Upper lobe of left lung (tissue), 6 donors: Measurements from ENCODE around the gene CCNA2. TPM values are rescaled to one million over a fixed set of nuclear protein-coding genes. Genes with fewer than 3 reads are reported as not detected.

Experiments
- ATAC-seq, 2 donors: fragments of 200-7000 bp; cut with Tn5 transposase; one replicate each; pipeline ENCODE4 v1.9.1; 2022; ENCODE audit warnings: mild to moderate bottlenecking in 2 of 2, moderate library complexity in 2 of 2; ENCODE audit not compliant: low FRiP score in 2 of 2
- DNase-seq, 2 donors: peaks; one replicate each; pipeline ENCODE4 v3.0.0-alpha.2; 2019 to 2020
- H3K27ac ChIP-seq, 4 donors: fragments of 200-600 bp; sonication (generic); one replicate each; pipeline ENCODE4 v1.5.1; 2016 to 2019
- H3K27me3 ChIP-seq, 4 donors: fragments of 200-600 bp; sonication (generic); one replicate each; pipeline ENCODE4 v1.5.1; 2017 to 2019
- H3K36me3 ChIP-seq, 4 donors: fragments of 200-600 bp; sonication (generic); one replicate each; pipeline ENCODE4 v1.5.1; 2016 to 2019
- H3K4me1 ChIP-seq, 4 donors: fragments of 200-600 bp; sonication (generic); one replicate each; pipeline ENCODE4 v1.5.1; 2018 to 2019
- H3K4me3 ChIP-seq, 4 donors: fragments of 200-600 bp; sonication (generic); one replicate each; pipeline ENCODE4 v1.5.1; 2017 to 2019; ENCODE audit warnings: mild to moderate bottlenecking in 2 of 4, moderate library complexity in 1 of 4
- H3K9me3 ChIP-seq, 4 donors: fragments of 200-600 bp; sonication (generic); one replicate each; pipeline ENCODE4 v1.5.1; 2018 to 2019
- CTCF ChIP-seq, 6 experiments: fragments of 450-650 bp in 4 of 6; fragments of 200-600 bp in 2 of 6; sonication (generic) in 2 of 6; IDR thresholded peaks; one replicate each; pipeline ENCODE4 v1.5.1; 2016 to 2019; ENCODE audit warnings: antibody characterized with exemption in 6 of 6
- EP300 ChIP-seq, 4 donors: sonication (generic); formaldehyde crosslinking; IDR thresholded peaks; one replicate each; pipeline ENCODE4 v1.5.1; 2017; ENCODE audit warnings: antibody characterized with exemption in 4 of 4, control low read depth in 2 of 4
- POLR2A ChIP-seq, 4 donors: fragments of 450-650 bp; IDR thresholded peaks; one replicate each; pipeline ENCODE4 v1.5.1; 2016 to 2017; ENCODE audit warnings: antibody characterized with exemption in 4 of 4, mild to moderate bottlenecking in 2 of 4
- POLR2AphosphoS5 ChIP-seq, 2 donors: sonication (generic); formaldehyde crosslinking; IDR thresholded peaks; one replicate each; pipeline ENCODE4 v1.5.1; 2017; ENCODE audit warnings: antibody characterized with exemption in 2 of 2
- WGBS, 2 donors: methylation state at CpG; one replicate each; pipeline ENCODE4 v1.1.5; 2017 to 2018; 5-methylcytosine and 5-hydroxymethylcytosine counted together
- total RNA-seq, 6 donors: library from RNA; depleted of rRNA in 4 of 6; stranded (reverse); fragments of >200 nt in 4 of 6; gene quantifications; one replicate each; pipeline versions ENCODE4 v1.1.0 to v1.2.1, GENCODE V29; 2016 to 2021
- donor health status: DM: no; HTN: no; CAD: no; lungs with moderate emphysema.
- donor health status: DM: no; HTN: yes; CAD: no; lungs with severe emphysema.

CCNA2 gene
- total RNA-seq, 6 donors from 2014 or later, result 1.4 to 4.2 (median 2.5) TPM

GRCh38 chr4:121789455-121789854 lies 34.2 kb downstream of the CCNA2 start:
- Histone ChIP-seq H3K27me3 (no peaks in the 10 kb centered on the region), H3K4me1 (peaks cover 0 to 2% (median under 1%) of the 10 kb centered on the region in 4 donors), H3K9me3 (peaks cover 0 to under 1% (median 0%) of the 10 kb centered on the region in 4 donors), H3K27ac (no peak overlapping the region), H3K4me3 (no peak overlapping the region), H3K36me3 (no peaks in the 10 kb centered on the region)
- TF ChIP-seq EP300 (IDR thresholded peaks at IDR 0.05) (no peak), POLR2AphosphoS5 (IDR thresholded peaks at IDR 0.05) (no peak), POLR2A (IDR thresholded peaks at IDR 0.05) (no peak), CTCF (IDR thresholded peaks at IDR 0.05) (no peak)
- 79 to 87% methylated on average over 1 of the region's 1 CpG for WGBS, 2 donors
- DNase-seq (no peak), ATAC-seq (no peak)

- Histone ChIP-seq H3K9me3 (peaks cover 0 to 4% (median 0%) of the 10 kb centered on the region in 4 donors), H3K4me3 (no peak overlapping the region), H3K27me3 (no peaks in the 10 kb centered on the region), H3K36me3 (no peaks in the 10 kb centered on the region), H3K4me1 (no peaks in the 10 kb centered on the region), H3K27ac (no peak overlapping the region)
- 74 to 82% methylated on average over 2 of the region's 2 CpGs for WGBS, 2 donors
- no peak for TF ChIP-seq POLR2AphosphoS5 (IDR thresholded peaks at IDR 0.05)
- TF ChIP-seq POLR2A (IDR thresholded peaks at IDR 0.05), result no peak
- TF ChIP-seq CTCF (IDR thresholded peaks at IDR 0.05), result no peak
- TF ChIP-seq EP300 (IDR thresholded peaks at IDR 0.05), result no peak
- DNase-seq (no peak), ATAC-seq (no peak)
Measured at GRCh38 chr4:121788896-121789295, 34.8 kb downstream of the CCNA2 start.

- no peaks in the 10 kb centered on the region for H3K27me3 ChIP-seq
- DNase-seq (no peak), ATAC-seq (no peak)
- H3K9me3 ChIP-seq, result peaks cover 0 to 4% (median 0%) of the 10 kb centered on the region in 4 donors
- no peak overlapping the region for H3K27ac ChIP-seq
- H3K4me1 ChIP-seq, result no peaks in the 10 kb centered on the region
- no peak overlapping the region for H3K4me3 ChIP-seq
- 79% methylated on average over 2 of the region's 2 CpGs for WGBS, 2 donors
- TF ChIP-seq POLR2A (IDR thresholded peaks at IDR 0.05), result no peak
- TF ChIP-seq CTCF (IDR thresholded peaks at IDR 0.05), result no peak
- no peak for TF ChIP-seq EP300 (IDR thresholded peaks at IDR 0.05)
- no peaks in the 10 kb centered on the region for H3K36me3 ChIP-seq
Measured at GRCh38 chr4:121786221-121786620, 37.5 kb downstream of the CCNA2 start.

- WGBS, 2 donors, result 83 to 85% methylated on average over 4 of the region's 4 CpGs
- Histone ChIP-seq H3K27ac (no peak overlapping the region), H3K9me3 (peaks cover 0 to 4% (median 0%) of the 10 kb centered on the region in 4 donors), H3K4me3 (no peak overlapping the region), H3K27me3 (no peaks in the 10 kb centered on the region), H3K36me3 (no peaks in the 10 kb centered on the region), H3K4me1 (no peaks in the 10 kb centered on the region)
- ATAC-seq, result peak in 1 of 2 donors; percentile 34
- TF ChIP-seq POLR2AphosphoS5 (IDR thresholded peaks at IDR 0.05) (no peak), CTCF (IDR thresholded peaks at IDR 0.05) (no peak), POLR2A (IDR thresholded peaks at IDR 0.05) (no peak), EP300 (IDR thresholded peaks at IDR 0.05) (no peak)
- no peak for DNase-seq
Measured at GRCh38 chr4:121785479-121785878, 38.2 kb downstream of the CCNA2 start.

GRCh38 chr4:121784975-121785374 lies 38.7 kb downstream of the CCNA2 start:
- 17 to 41% methylated on average over 2 of the region's 2 CpGs for WGBS, 2 donors
- Histone ChIP-seq H3K27ac (no peak overlapping the region), H3K4me3 (no peak overlapping the region), H3K9me3 (peaks cover 0 to 4% (median 0%) of the 10 kb centered on the region in 4 donors), H3K4me1 (no peaks in the 10 kb centered on the region), H3K36me3 (no peaks in the 10 kb centered on the region), H3K27me3 (no peaks in the 10 kb centered on the region)
- no peak for DNase-seq
- ATAC-seq, result peak in 1 of 2 donors; percentile 55
- TF ChIP-seq POLR2AphosphoS5 (IDR thresholded peaks at IDR 0.05), result no peak
- TF ChIP-seq POLR2A (IDR thresholded peaks at IDR 0.05), result no peak
